ENCODE data around the gene FAM240B. TPM values are rescaled to one million over a fixed set of nuclear protein-coding genes. Genes with fewer than 3 reads are reported as not detected.

FAM240B gene
- total RNA-seq, 1 donor from 2014 or later = not detected

GRCh38 chr9:38724754-38725153 lies 4.8 kb upstream of the FAM240B start:
- no peaks in the 10 kb centered on the region for H3K9me3 Mint-ChIP-seq (ENCODE audit: unreplicated experiment)
- H3K27ac Mint-ChIP-seq (ENCODE audit: unreplicated experiment) = no peak overlapping the region
- no peaks in the 10 kb centered on the region for H3K27me3 Mint-ChIP-seq (ENCODE audit: unreplicated experiment)
- no peak for TF ChIP-seq CTCF (IDR thresholded peaks at IDR 0.05; ENCODE audit: unreplicated experiment)
- H3K4me3 Mint-ChIP-seq (ENCODE audit: unreplicated experiment) = no peak overlapping the region
- no peaks in the 10 kb centered on the region for H3K4me1 Mint-ChIP-seq (ENCODE audit: unreplicated experiment)
- H3K36me3 Mint-ChIP-seq (ENCODE audit: low read depth, unreplicated experiment) = no peaks in the 10 kb centered on the region
- DNase-seq (ENCODE audit: low spot score) = no peak

GRCh38 chr9:38718148-38718547 lies 1.8 kb downstream of the FAM240B start:
- no peaks in the 10 kb centered on the region for H3K9me3 Mint-ChIP-seq (ENCODE audit: unreplicated experiment)
- H3K36me3 Mint-ChIP-seq (ENCODE audit: low read depth, unreplicated experiment) = no peaks in the 10 kb centered on the region
- no peaks in the 10 kb centered on the region for H3K4me1 Mint-ChIP-seq (ENCODE audit: unreplicated experiment)
- no peak overlapping the region for H3K4me3 Mint-ChIP-seq (ENCODE audit: unreplicated experiment)
- DNase-seq (ENCODE audit: low spot score) = no peak
- H3K27ac Mint-ChIP-seq (ENCODE audit: unreplicated experiment) = no peak overlapping the region
- no peaks in the 10 kb centered on the region for H3K27me3 Mint-ChIP-seq (ENCODE audit: unreplicated experiment)
- no peak for TF ChIP-seq CTCF (IDR thresholded peaks at IDR 0.05; ENCODE audit: unreplicated experiment)

GRCh38 chr9:38715684-38716083 lies 4.2 kb downstream of the FAM240B start:
- Mint-ChIP-seq H3K27ac (ENCODE audit: unreplicated experiment) (no peak overlapping the region), H3K27me3 (ENCODE audit: unreplicated experiment) (no peaks in the 10 kb centered on the region), H3K4me1 (ENCODE audit: unreplicated experiment) (no peaks in the 10 kb centered on the region), H3K36me3 (ENCODE audit: low read depth, unreplicated experiment) (no peaks in the 10 kb centered on the region), H3K9me3 (ENCODE audit: unreplicated experiment) (no peaks in the 10 kb centered on the region), H3K4me3 (ENCODE audit: unreplicated experiment) (no peak overlapping the region)
- DNase-seq (ENCODE audit: low spot score) = no peak
- TF ChIP-seq CTCF (IDR thresholded peaks at IDR 0.05; ENCODE audit: unreplicated experiment) = no peak

- DNase-seq (ENCODE audit: low spot score) = no peak
- peaks cover under 1% of the 10 kb centered on the region for H3K27me3 Mint-ChIP-seq (ENCODE audit: unreplicated experiment)
- H3K4me1 Mint-ChIP-seq (ENCODE audit: unreplicated experiment) = no peaks in the 10 kb centered on the region
- no peaks in the 10 kb centered on the region for H3K36me3 Mint-ChIP-seq (ENCODE audit: low read depth, unreplicated experiment)
- no peaks in the 10 kb centered on the region for H3K9me3 Mint-ChIP-seq (ENCODE audit: unreplicated experiment)
- TF ChIP-seq CTCF (IDR thresholded peaks at IDR 0.05; ENCODE audit: unreplicated experiment) = no peak
- H3K27ac Mint-ChIP-seq (ENCODE audit: unreplicated experiment) = no peak overlapping the region
- H3K4me3 Mint-ChIP-seq (ENCODE audit: unreplicated experiment) = no peak overlapping the region
Observed at GRCh38 chr9:38713426-38713825, 6.5 kb downstream of the FAM240B start.

- H3K9me3 Mint-ChIP-seq (ENCODE audit: unreplicated experiment) = no peaks in the 10 kb centered on the region
Observed at GRCh38 chr9:38708759-38709158, 11.2 kb downstream of the FAM240B start.

More at GRCh38 chr9:38708759-38709158, 11.2 kb downstream of the FAM240B start:
- Mint-ChIP-seq H3K36me3 (ENCODE audit: low read depth, unreplicated experiment) (no peaks in the 10 kb centered on the region), H3K4me3 (ENCODE audit: unreplicated experiment) (no peak overlapping the region), H3K27me3 (ENCODE audit: unreplicated experiment) (peaks cover 4% of the 10 kb centered on the region), H3K27ac (ENCODE audit: unreplicated experiment) (no peak overlapping the region), H3K4me1 (ENCODE audit: unreplicated experiment) (no peaks in the 10 kb centered on the region)
- no peak for TF ChIP-seq CTCF (IDR thresholded peaks at IDR 0.05; ENCODE audit: unreplicated experiment)
- no peak for DNase-seq (ENCODE audit: low spot score)

Data from endothelial cell (in vitro differentiated cells).